Activated CD4-positive, alpha-beta memory T cell treated with anti-CD3 and anti-CD28 coated beads, Interleukin-2, amount 10 ng/mL, durations not matched to agents 7 days and 5 days (primary cell): ENCODE data around the gene ZAR1L. TPM values are rescaled to one million over a fixed set of nuclear protein-coding genes. Genes with fewer than 3 reads are reported as not detected.
"Not testable (repeated sequence)": the region's sequence is repeated elsewhere in the genome, so short reads cannot be mapped to it uniquely, and the experiment has no call there.

Experiments used
- CTCF ChIA-PET: fragments of 350-600 bp; sonication (Branson Sonifier 250); formaldehyde crosslinking; loops from one replicate; lab custom pipeline; 2021; ENCODE audit warnings: antibody characterized with exemption, inconsistent platforms; lab: Charles Lee
- POLR2A ChIA-PET: fragments of 350-600 bp; sonication (Branson Sonifier 250); formaldehyde crosslinking; loops from one replicate; lab custom pipeline; 2021; ENCODE audit warnings: antibody characterized with exemption; lab: Charles Lee
- DNase-seq: peaks from one replicate; pipeline ENCODE4 v3.0.0-alpha.2; 2020
- H3K27ac Mint-ChIP-seq: one replicate; pipeline ENCODE4 v1.8.0; 2021; ENCODE audit warnings: mild to moderate bottlenecking, mixed read lengths
- H3K27me3 Mint-ChIP-seq: one replicate; pipeline ENCODE4 v1.8.0; 2021; ENCODE audit warnings: mixed read lengths
- H3K36me3 Mint-ChIP-seq: one replicate; pipeline ENCODE4 v1.8.0; 2021; ENCODE audit warnings: low read depth, mixed read lengths
- H3K4me1 Mint-ChIP-seq: one replicate; pipeline ENCODE4 v1.8.0; 2021; ENCODE audit warnings: mixed read lengths
- H3K4me3 Mint-ChIP-seq: one replicate; pipeline ENCODE4 v1.8.0; 2021; ENCODE audit warnings: mild to moderate bottlenecking, mixed read lengths
- H3K9me3 Mint-ChIP-seq: one replicate; pipeline ENCODE4 v1.8.0; 2021; ENCODE audit warnings: mixed read lengths
- total RNA-seq, 2 experiments: library from RNA; stranded (reverse); gene quantifications; one replicate each; pipeline ENCODE4 v1.2.3, GENCODE V29; 2021

The ZAR1L gene, protein sequence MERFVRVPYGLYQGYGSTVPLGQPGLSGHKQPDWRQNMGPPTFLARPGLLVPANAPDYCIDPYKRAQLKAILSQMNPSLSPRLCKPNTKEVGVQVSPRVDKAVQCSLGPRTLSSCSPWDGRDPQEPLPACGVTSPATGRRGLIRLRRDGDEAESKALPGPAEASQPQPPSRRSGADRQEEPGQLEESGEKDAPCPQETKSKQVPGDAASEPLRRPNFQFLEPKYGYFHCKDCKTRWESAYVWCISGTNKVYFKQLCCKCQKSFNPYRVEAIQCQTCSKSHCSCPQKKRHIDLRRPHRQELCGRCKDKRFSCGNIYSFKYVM
- not detected for total RNA-seq

DNA sequence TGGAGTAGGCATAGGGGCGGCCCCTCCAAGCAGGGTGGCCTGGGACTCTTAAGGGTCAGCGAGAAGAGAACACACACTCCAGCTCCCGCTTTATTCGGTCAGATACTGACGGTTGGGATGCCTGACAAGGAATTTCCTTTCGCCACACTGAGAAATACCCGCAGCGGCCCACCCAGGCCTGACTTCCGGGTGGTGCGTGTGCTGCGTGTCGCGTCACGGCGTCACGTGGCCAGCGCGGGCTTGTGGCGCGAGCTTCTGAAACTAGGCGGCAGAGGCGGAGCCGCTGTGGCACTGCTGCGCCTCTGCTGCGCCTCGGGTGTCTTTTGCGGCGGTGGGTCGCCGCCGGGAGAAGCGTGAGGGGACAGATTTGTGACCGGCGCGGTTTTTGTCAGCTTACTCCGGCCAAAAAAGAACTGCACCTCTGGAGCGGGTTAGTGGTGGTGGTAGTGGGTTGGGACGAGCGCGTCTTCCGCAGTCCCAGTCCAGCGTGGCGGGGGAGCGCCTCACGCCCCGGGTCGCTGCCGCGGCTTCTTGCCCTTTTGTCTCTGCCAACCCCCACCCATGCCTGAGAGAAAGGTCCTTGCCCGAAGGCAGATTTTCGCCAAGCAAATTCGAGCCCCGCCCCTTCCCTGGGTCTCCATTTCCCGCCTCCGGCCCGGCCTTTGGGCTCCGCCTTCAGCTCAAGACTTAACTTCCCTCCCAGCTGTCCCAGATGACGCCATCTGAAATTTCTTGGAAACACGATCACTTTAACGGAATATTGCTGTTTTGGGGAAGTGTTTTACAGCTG lies at the start of gene ZAR1L, which contains the start of gene BRCA2:
Gene ZAR1L (minus strand): TSS at position 126 of the 790 bp plus-strand sequence. CDS start 3,438 bp downstream, outside the sequence.
Gene BRCA2 (plus strand): TSS at position 271 of the 790 bp plus-strand sequence. CDS start 953 bp downstream, outside the sequence.
- CTCF ChIA-PET, result interaction anchor here (0.8 to 3.4 kb wide), 11 partner anchors 8 to 406 kb away, joined by 3 to 17 read pairs (median 4); no protein-coding TSS in a partner anchor
- DNase-seq, result peak; percentile 92
- no peaks in the 10 kb centered on the region for H3K9me3 Mint-ChIP-seq
- no peaks in the 10 kb centered on the region for H3K27me3 Mint-ChIP-seq
- H3K27ac Mint-ChIP-seq, result peak within 1 kb of the TSS; percentile 98
- peaks cover 43% of the 10 kb centered on the region for H3K4me1 Mint-ChIP-seq
- POLR2A ChIA-PET, result interaction anchor here (0.6 to 5.2 kb wide), 69 partner anchors 8 to 1698 kb away, joined by 3 to 121 read pairs (median 4); partner anchors contain the start of genes FRY, N4BP2L1, N4BP2L2 and PDS5B
- peaks cover 24% of the 10 kb centered on the region for H3K36me3 Mint-ChIP-seq
- H3K4me3 Mint-ChIP-seq, result peak within 1 kb of the TSS; percentile 95

DNA sequence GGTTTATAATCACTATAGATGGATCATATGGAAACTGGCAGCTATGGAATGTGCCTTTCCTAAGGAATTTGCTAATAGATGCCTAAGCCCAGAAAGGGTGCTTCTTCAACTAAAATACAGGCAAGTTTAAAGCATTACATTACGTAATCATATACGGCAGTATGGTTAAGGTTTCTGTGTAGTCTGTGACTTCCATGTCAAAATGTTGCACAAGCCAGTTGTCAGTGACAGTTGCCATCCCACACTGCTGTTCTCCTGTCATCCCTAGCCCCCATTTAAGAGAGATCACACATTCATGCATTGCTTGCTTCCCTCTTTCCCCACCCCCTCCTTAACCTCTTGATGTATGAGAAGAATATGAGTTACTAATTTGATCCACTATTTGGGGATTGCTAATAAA lies 47.4 kb upstream of the ZAR1L start:
- H3K4me1 Mint-ChIP-seq, result no peaks in the 10 kb centered on the region
- peaks cover 40% of the 10 kb centered on the region for H3K36me3 Mint-ChIP-seq
- ChIA-PET CTCF (no interaction called here), POLR2A (no interaction called here)
- H3K27me3 Mint-ChIP-seq, result no peaks in the 10 kb centered on the region
- no peak for DNase-seq
- H3K27ac Mint-ChIP-seq, result no peak overlapping the region
- no peak overlapping the region for H3K4me3 Mint-ChIP-seq
- no peaks in the 10 kb centered on the region for H3K9me3 Mint-ChIP-seq

DNA sequence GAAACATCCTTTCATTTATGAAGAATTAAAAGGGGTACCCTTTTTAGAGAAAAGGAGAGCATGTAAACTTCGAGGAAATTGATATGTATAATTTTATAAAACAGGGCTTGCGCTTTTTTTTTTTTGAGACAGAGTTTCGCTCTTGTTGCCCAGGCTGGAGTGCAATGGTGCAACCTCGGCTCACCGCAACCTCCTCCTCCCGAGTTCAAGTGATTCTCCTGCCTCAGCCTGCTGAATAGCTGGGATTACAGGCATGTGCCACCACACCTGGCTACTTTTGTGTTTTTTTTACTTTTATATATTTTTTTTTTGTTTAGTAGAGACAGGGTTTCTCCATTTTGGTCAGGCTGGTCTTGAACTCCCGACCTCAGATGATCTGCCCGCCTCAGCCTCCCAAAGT lies 40.8 kb upstream of the ZAR1L start:
- H3K27me3 Mint-ChIP-seq, H3K4me1 Mint-ChIP-seq, H3K9me3 Mint-ChIP-seq, H3K27ac Mint-ChIP-seq, POLR2A ChIA-PET, DNase-seq, H3K4me3 Mint-ChIP-seq, CTCF ChIA-PET: not testable (repeated sequence)
- H3K36me3 Mint-ChIP-seq, result peaks cover 27% of the 10 kb centered on the region

DNA sequence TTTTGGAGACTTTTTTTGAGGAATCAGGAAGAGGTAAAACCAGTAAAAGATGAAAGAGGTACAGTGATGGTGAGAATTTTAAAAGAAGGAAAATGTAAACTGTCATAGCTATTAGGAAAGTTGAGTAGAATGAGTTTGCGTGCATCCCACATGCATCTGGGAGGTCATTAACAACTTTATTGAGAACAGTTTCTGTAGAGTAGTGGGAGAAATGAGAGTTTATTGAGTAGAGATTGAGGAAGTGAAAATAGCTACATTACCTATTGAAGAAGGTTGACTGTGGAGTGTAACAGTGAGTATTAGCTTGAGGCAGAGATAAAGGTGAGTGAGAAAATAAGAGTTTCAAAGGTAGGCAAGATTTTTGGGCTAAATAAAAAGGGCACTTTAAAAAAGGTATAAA lies 38.9 kb upstream of the ZAR1L start:
- H3K27me3 Mint-ChIP-seq, result no peaks in the 10 kb centered on the region
- peaks cover 2% of the 10 kb centered on the region for H3K4me1 Mint-ChIP-seq
- ChIA-PET POLR2A (no interaction called here), CTCF (no interaction called here)
- no peak for DNase-seq
- H3K4me3 Mint-ChIP-seq, result no peak overlapping the region
- H3K27ac Mint-ChIP-seq, result no peak overlapping the region
- H3K9me3 Mint-ChIP-seq, result no peaks in the 10 kb centered on the region
- peaks cover 39% of the 10 kb centered on the region for H3K36me3 Mint-ChIP-seq

DNA sequence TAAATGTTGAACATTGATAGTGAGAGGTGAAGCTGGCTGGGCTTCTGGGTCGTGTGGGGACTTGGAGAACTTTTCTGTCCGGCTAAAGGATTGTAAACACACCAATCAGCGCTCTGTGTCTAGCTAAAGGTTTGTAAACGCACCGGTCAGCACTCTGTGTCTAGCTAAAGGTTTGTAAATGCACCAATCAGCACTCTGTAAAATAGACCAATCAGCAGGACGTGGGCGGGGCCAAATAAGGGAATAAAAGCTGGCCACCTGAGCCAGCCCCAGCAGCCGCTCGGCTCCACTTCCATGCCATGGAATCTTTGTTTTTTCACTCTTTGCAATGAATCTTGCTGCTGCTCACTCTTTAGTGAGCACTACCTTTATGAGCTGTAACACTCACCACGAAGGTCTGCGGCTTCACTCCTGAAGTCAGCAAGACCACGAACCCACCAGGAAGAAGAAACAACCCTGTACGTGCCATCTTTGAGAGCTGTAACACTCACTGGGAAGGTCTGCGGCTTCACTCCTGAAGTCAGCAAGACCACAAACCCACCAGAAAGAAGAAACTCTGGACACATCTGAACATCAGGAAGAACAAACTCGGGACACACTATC lies 35.8 kb upstream of the ZAR1L start:
- Mint-ChIP-seq H3K36me3 (peaks cover 50% of the 10 kb centered on the region), H3K4me1 (peaks cover 10% of the 10 kb centered on the region)
- CTCF ChIA-PET, H3K9me3 Mint-ChIP-seq, H3K27ac Mint-ChIP-seq, DNase-seq, H3K27me3 Mint-ChIP-seq, H3K4me3 Mint-ChIP-seq: not testable (repeated sequence)
- POLR2A ChIA-PET, result interaction anchor here (1.6 kb wide), 1 partner anchor 36 kb away, joined by 5 read pairs; the partner anchor contains the start of genes BRCA2 and ZAR1L

DNA sequence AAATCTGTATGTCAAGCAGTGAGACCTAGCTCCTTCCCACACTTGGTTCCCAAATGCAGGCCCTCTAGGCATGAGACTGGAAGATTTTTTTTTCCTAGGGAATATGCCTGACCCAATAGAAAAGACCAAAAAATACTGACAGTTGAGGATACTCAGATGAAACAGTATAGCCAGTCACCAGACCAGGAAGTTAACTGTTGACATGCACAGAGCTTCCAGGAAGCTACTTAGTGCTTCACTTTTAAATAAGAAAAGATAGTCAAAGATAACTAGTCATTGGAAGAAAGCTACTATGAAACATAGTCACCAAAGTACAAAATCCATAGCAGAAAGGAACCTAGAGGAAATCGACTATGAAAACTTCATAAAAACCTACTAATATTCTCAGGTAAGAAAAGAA lies 32.5 kb upstream of the ZAR1L start:
- DNase-seq, result no peak
- H3K36me3 Mint-ChIP-seq, result peaks cover 48% of the 10 kb centered on the region
- peaks cover 10% of the 10 kb centered on the region for H3K4me1 Mint-ChIP-seq
- no peaks in the 10 kb centered on the region for H3K27me3 Mint-ChIP-seq
- no peaks in the 10 kb centered on the region for H3K9me3 Mint-ChIP-seq
- no peak overlapping the region for H3K27ac Mint-ChIP-seq
- ChIA-PET CTCF (no interaction called here), POLR2A (interaction anchor here (0.6 to 2.3 kb wide), 2 partner anchors 32 to 73 kb away, joined by 3 to 7 read pairs; partner anchors contain the start of genes BRCA2 and ZAR1L)
- H3K4me3 Mint-ChIP-seq, result no peak overlapping the region

DNA sequence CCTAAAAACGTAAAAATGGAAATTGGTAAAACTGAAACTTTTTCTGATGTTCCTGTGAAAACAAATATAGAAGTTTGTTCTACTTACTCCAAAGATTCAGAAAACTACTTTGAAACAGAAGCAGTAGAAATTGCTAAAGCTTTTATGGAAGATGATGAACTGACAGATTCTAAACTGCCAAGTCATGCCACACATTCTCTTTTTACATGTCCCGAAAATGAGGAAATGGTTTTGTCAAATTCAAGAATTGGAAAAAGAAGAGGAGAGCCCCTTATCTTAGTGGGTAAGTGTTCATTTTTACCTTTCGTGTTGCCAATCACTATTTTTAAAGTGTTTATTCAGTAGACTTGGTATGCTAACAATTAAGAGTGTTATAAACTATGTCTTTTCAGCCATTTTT lies 25.8 kb upstream of the ZAR1L start:
- H3K4me1 Mint-ChIP-seq, result peaks cover 2% of the 10 kb centered on the region
- POLR2A ChIA-PET, result no interaction called here
- no peak overlapping the region for H3K4me3 Mint-ChIP-seq
- peaks cover 7% of the 10 kb centered on the region for H3K9me3 Mint-ChIP-seq
- no peak overlapping the region for H3K27ac Mint-ChIP-seq
- CTCF ChIA-PET, result no interaction called here
- H3K36me3 Mint-ChIP-seq, result peaks cover 49% of the 10 kb centered on the region
- DNase-seq, result no peak
- H3K27me3 Mint-ChIP-seq, result no peaks in the 10 kb centered on the region

DNA sequence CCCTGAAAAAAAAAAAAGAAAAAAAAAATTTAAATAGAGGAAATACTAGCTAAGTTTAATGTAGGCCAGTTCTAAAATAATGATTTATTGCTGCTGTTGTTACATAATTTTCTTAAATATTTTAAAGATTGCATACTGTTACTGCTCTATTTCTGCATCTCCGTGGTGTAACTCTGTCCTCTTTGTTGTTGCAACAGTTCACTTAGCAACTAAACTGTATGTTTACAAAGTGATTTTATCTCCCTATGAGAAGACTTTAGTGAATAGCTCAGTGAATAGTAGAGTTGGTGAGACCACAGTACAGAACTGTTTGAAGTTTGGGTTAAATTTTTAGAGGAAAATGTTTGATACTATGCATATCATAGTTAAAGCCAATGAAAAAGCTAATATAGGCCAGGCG lies 19.5 kb upstream of the ZAR1L start:
- Mint-ChIP-seq H3K4me3 (no peak overlapping the region), H3K27ac (no peak overlapping the region), H3K36me3 (peaks cover 81% of the 10 kb centered on the region), H3K4me1 (no peaks in the 10 kb centered on the region), H3K27me3 (no peaks in the 10 kb centered on the region), H3K9me3 (peaks cover 5% of the 10 kb centered on the region)
- no peak for DNase-seq
- ChIA-PET CTCF (interaction anchor here (1.4 kb wide), 1 partner anchor 10 kb away, joined by 4 read pairs; no protein-coding TSS in a partner anchor), POLR2A (interaction anchor here (0.8 to 4.3 kb wide), 2 partner anchors 13 to 20 kb away, joined by 3 to 19 read pairs; partner anchors contain the start of genes BRCA2 and ZAR1L)

DNA sequence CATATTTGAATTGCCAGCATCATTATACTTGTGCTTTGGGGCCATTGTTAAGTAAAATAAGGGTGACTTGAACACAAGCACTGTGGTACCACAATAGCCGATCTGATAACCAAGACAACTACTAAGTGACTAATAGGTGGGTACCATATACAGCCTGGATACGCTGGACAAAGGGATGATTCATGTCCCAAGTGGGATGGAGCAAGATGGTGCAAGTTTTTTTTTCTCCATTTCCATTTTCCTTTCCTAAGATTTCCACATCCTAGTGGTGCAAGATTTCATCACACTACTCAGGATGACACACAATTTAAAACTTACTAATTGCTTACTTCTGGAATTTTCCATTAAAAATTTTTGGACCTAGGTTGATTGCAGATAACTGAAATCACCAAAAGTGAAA lies 15.3 kb upstream of the ZAR1L start:
- peaks cover 2% of the 10 kb centered on the region for H3K9me3 Mint-ChIP-seq
- H3K27ac Mint-ChIP-seq, result no peak overlapping the region
- DNase-seq, result no peak
- ChIA-PET CTCF (no interaction called here), POLR2A (no interaction called here)
- peaks cover 54% of the 10 kb centered on the region for H3K36me3 Mint-ChIP-seq
- no peaks in the 10 kb centered on the region for H3K4me1 Mint-ChIP-seq
- H3K4me3 Mint-ChIP-seq, result no peak overlapping the region
- no peaks in the 10 kb centered on the region for H3K27me3 Mint-ChIP-seq

DNA sequence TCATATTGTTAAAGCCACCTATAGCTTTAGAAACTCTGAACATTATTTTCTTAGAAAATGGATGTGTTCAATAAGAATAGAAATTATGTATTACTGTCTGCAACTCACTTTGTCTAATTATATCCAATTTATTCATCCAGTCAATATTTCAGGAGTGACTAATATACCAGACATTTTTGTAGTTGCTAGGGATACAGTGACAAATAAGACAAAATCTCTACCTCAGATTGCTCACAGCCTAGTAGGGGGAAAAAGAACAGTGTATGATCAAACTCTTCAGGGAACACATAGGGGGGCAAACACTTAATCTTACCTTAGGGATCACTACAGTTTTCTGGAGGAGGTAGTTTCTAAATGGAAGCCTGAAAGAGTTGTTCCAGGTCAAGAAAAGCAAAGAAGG lies 8.7 kb upstream of the ZAR1L start:
- H3K36me3 Mint-ChIP-seq, result peaks cover 44% of the 10 kb centered on the region
- H3K4me1 Mint-ChIP-seq, result peaks cover 15% of the 10 kb centered on the region
- H3K27me3 Mint-ChIP-seq, result no peaks in the 10 kb centered on the region
- no peak overlapping the region for H3K27ac Mint-ChIP-seq
- H3K9me3 Mint-ChIP-seq, result no peaks in the 10 kb centered on the region
- DNase-seq, result no peak
- ChIA-PET POLR2A (interaction anchor here (0.8 kb wide), 1 partner anchor 9 kb away, joined by 5 read pairs; the partner anchor contains the start of genes BRCA2 and ZAR1L), CTCF (interaction anchor here (0.8 to 1.2 kb wide), 2 partner anchors 9 to 13 kb away, joined by 3 read pairs; partner anchors contain the start of genes BRCA2 and ZAR1L)
- H3K4me3 Mint-ChIP-seq, result no peak overlapping the region

DNA sequence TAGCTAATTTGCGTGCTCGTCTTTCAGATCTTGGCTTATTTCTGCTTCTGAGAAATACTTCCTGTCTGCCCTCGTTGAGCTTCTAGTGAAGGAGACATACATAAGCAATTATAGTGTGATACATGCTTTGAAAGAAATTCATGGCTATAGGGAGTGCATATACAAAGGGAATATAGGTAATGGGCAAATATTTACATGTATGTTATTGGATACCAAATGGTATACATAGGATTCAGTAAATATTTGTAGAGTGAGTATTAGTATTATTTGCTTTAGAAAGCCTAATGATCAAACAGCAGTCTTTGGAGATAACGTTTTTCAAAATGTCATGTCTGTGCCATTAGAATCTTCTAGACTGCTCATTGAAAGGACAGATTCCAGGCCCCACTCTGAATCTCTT lies 5.4 kb upstream of the ZAR1L start:
- ChIA-PET POLR2A (no interaction called here), CTCF (interaction anchor here (1.6 kb wide), 1 partner anchor 156 kb away, joined by 3 read pairs; no protein-coding TSS in a partner anchor)
- Mint-ChIP-seq H3K9me3 (no peaks in the 10 kb centered on the region), H3K4me1 (peaks cover 31% of the 10 kb centered on the region), H3K36me3 (peaks cover 41% of the 10 kb centered on the region), H3K27me3 (no peaks in the 10 kb centered on the region), H3K27ac (peak overlapping the region; percentile 4), H3K4me3 (no peak overlapping the region)
- no peak for DNase-seq

DNA sequence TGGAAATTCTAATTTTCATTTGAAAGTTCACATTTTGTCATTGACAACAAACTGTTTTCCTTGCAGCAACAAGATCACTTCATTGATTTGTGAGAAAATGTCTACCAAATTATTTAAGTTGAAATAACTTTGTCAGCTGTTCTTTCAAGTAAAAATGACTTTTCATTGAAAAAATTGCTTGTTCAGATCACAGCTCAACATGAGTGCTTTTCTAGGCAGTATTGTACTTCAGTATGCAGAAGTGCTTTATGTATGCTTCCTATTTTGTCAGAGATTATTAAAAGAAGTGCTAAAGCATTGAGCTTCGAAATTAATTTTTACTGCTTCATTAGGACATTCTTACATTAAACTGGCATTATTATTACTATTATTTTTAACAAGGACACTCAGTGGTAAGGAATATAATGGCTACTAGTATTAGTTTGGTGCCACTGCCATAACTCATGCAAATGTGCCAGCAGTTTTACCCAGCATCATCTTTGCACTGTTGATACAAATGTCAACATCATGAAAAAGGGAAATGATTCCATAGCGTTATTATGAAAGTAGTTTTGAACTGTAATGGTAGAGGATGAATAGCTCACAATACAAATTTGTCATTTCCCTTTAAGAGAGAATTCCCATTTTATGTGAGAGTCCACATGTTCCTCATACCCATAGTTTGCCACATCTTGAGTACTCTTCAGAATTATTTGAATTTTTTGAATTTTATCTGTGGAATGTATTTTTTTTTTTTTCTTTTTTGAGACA lies 2.7 kb upstream of the ZAR1L start:
- ChIA-PET POLR2A (interaction anchor here (5.2 kb wide), 1 partner anchor 109 kb away, joined by 121 read pairs; the partner anchor contains the start of gene N4BP2L1), CTCF (interaction anchor here (0.7 to 2.5 kb wide), 3 partner anchors 10 to 268 kb away, joined by 3 to 8 read pairs (median 3); no protein-coding TSS in a partner anchor)
- H3K9me3 Mint-ChIP-seq, result no peaks in the 10 kb centered on the region
- H3K4me1 Mint-ChIP-seq, result peaks cover 42% of the 10 kb centered on the region
- peaks cover 32% of the 10 kb centered on the region for H3K36me3 Mint-ChIP-seq
- no peaks in the 10 kb centered on the region for H3K27me3 Mint-ChIP-seq
- no peak overlapping the region for H3K27ac Mint-ChIP-seq
- DNase-seq, result no peak
- H3K4me3 Mint-ChIP-seq, result no peak overlapping the region
